Pancreas (tissue), 10 donors: ENCODE results near the gene GNG3. TPM values are rescaled to one million over a fixed set of nuclear protein-coding genes. Genes with fewer than 3 reads are reported as not detected.
"Not testable (repeated sequence)": the region's sequence is repeated elsewhere in the genome, so short reads cannot be mapped to it uniquely, and the experiment has no call there.

Experiments
- ATAC-seq, 4 donors: fragments of 200-7000 bp; cut with Tn5 transposase; one replicate each; pipeline versions ENCODE4 v1.8.0 to v1.9.1; 2020; ENCODE audit warnings: mild to moderate bottlenecking in 4 of 4, moderate library complexity in 4 of 4
- DNase-seq, 6 donors: peaks; one replicate each; pipeline ENCODE4 v3.0.0-alpha.2; 2020
- FAIRE-seq: peaks from 2 replicates; lab custom pipeline; 2012; peaks lifted over from hg19 to GRCh38; lab: Jason Lieb, UNC
- H3K27ac ChIP-seq, 4 donors: fragments of 200-600 bp; sonication (generic); 1 replicate in 3 of 4; 2 replicates in 1 of 4; pipeline versions ENCODE4 v1.5.0 to v1.8.0; 2020
- H3K27me3 ChIP-seq, 4 donors: fragments of 200-600 bp; one replicate each; pipeline ENCODE4 v1.8.0; 2021
- H3K36me3 ChIP-seq, 3 donors: fragments of 200-600 bp; sonication (generic) in 1 of 3; one replicate each; pipeline versions ENCODE4 v1.5.0 to v1.8.0; 2020 to 2021
- H3K4me1 ChIP-seq, 3 donors: fragments of 200-600 bp; one replicate each; pipeline ENCODE4 v1.8.0; 2021
- H3K4me3 ChIP-seq, 4 donors: fragments of 200-600 bp; sonication (generic) in 2 of 4; one replicate each; pipeline versions ENCODE4 v1.5.0 to v1.8.0; 2020 to 2021
- H3K9me3 ChIP-seq, 4 donors: fragments of 200-600 bp; one replicate each; pipeline ENCODE4 v1.8.0; 2021
- WGBS, 2 donors: extraction: QIAGEN DNeasy Blood & Tissue Kit; methylation state at CpG; one replicate each; pipeline ENCODE4 v1.1.7; 2013; 5-methylcytosine and 5-hydroxymethylcytosine counted together
- intact Hi-C, 3 donors: fragments of 100-400 bp; cut with DNase I; formaldehyde crosslinking; loops; one replicate each; pipeline versions ENCODE4 v1.11.1 to v1.14.2; 2022
- polyA plus RNA-seq, 2 donors: library from polyadenylated mRNA; stranded (reverse); fragments of 200-250 nt; gene quantifications; one replicate each; pipeline ENCODE4 v1.2.3, GENCODE V29; 2013
- total RNA-seq, 6 donors: library from RNA; stranded (reverse); fragmentation: NEBNext Ultra II Directional in 4 of 6; extraction: Animal tissue kit (Norgen Biotek cat#: 25700) in 4 of 6; gene quantifications; one replicate each; pipeline versions ENCODE4 v1.2.1 to v1.2.4, GENCODE V29; 2021 to 2023
- TF ChIP-seq, protein P1 (sequence below), 4 donors: fragments of 200-600 bp; sonication (generic) in 3 of 4; IDR thresholded peaks; one replicate each; pipeline versions ENCODE4 v1.5.0 to v1.8.0; 2021; ENCODE audit warnings: antibody characterized with exemption in 4 of 4
- donor health status: healthy with polysubstance abuse.
- donor health status: DM: no; HTN: no; CAD: no; lungs with moderate emphysema.
- donor health status: DM: no; HTN: no; CAD: no.
- donor health status: control.
- donor health status: control.
- donor health status: Bipolar disorder and iron deficiency.
- donor health status: DM: yes; HTN: yes; CAD: no.
- donor health status: DM: no; HTN: no; CAD: no.
- donor health status: DM: no; HTN: no; CAD: no.
- donor health status: DM: yes; HTN: yes; CAD: no.

The GNG3 gene
- total and polyA plus RNA-seq, 8 donors, result 0.19 to 0.37 (median 0.26) TPM; not detected in 5

DNA sequence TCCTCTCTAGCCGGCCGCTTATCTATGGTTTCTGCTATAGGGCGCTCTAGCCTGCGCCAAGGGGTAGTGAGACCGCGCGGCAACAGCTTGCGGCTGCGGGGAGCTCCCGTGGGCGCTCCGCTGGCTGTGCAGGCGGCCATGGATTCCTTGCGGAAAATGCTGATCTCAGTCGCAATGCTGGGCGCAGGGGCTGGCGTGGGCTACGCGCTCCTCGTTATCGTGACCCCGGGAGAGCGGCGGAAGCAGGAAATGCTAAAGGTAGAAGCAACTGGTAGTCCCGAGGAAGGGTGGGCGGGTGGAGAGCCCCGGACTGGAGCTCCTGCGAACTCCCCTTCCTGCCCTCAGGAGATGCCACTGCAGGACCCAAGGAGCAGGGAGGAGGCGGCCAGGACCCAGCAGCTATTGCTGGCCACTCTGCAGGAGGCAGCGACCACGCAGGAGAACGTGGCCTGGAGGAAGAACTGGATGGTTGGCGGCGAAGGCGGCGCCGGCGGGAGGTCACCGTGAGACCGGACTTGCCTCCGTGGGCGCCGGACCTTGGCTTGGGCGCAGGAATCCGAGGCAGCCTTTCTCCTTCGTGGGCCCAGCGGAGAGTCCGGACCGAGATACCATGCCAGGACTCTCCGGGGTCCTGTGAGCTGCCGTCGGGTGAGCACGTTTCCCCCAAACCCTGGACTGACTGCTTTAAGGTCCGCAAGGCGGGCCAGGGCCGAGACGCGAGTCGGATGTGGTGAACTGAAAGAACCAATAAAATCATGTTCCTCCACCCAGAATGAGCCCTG, 35.7 kb upstream of the GNG3 start, which contains the start of the genes LBHD1 and UQCC3:
Gene LBHD1 (minus strand): TSS at position 660 of the 782 bp plus-strand sequence. CDS start 2,236 bp downstream, outside the sequence.
Gene UQCC3 (plus strand): TSS at position 66 of the 782 bp plus-strand sequence. CDS start 73 bp downstream, at position 139.
- Histone ChIP-seq H3K36me3 (peaks cover 0 to under 1% (median 0%) of the 10 kb centered on the region in 3 donors), H3K4me3 (peak within 1 kb of the TSS; percentile 72 to 95 (median 86)), H3K4me1 (peaks cover 11 to 37% (median 30%) of the 10 kb centered on the region in 3 donors), H3K27ac (peak within 1 kb of the TSS; percentile 52 to 91 (median 83)), H3K27me3 (no peaks in the 10 kb centered on the region), H3K9me3 (no peaks in the 10 kb centered on the region)
- TF ChIP-seq, protein P1, sequence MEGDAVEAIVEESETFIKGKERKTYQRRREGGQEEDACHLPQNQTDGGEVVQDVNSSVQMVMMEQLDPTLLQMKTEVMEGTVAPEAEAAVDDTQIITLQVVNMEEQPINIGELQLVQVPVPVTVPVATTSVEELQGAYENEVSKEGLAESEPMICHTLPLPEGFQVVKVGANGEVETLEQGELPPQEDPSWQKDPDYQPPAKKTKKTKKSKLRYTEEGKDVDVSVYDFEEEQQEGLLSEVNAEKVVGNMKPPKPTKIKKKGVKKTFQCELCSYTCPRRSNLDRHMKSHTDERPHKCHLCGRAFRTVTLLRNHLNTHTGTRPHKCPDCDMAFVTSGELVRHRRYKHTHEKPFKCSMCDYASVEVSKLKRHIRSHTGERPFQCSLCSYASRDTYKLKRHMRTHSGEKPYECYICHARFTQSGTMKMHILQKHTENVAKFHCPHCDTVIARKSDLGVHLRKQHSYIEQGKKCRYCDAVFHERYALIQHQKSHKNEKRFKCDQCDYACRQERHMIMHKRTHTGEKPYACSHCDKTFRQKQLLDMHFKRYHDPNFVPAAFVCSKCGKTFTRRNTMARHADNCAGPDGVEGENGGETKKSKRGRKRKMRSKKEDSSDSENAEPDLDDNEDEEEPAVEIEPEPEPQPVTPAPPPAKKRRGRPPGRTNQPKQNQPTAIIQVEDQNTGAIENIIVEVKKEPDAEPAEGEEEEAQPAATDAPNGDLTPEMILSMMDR (IDR thresholded peaks at IDR 0.05), result no peak
- 0 to 1% methylated on average over 55 to 59 of the region's 59 CpGs for WGBS, 2 donors
- intact Hi-C loops, result no loop called here
- peak; percentile 71 to 88 (median 78) for DNase-seq
- no peak for FAIRE-seq
- ATAC-seq, result peak; percentile 71 to 86 (median 84)

DNA sequence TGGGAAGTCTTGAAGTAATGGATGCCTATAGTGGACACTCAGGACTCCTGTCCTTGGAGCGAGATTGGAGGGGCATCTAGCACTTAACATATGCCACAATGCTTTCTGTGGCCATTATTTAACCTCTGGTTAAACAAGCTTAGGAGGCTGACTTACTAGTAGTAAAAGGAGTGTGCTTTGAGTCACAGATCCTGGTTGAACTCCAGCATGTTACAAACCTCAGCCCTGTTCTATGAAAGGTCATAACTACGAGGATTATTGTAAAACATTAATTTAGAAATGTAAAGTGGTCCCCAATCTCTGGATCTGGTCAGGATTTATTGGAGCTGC, 34.3 kb upstream of the GNG3 start:
- peaks cover 11 to 37% (median 27%) of the 10 kb centered on the region in 3 donors for H3K4me1 ChIP-seq
- TF ChIP-seq, protein P1 (IDR thresholded peaks at IDR 0.05), result no peak
- no peak overlapping the region for H3K4me3 ChIP-seq
- no peak overlapping the region for H3K27ac ChIP-seq
- FAIRE-seq, result no peak
- no peaks in the 10 kb centered on the region for H3K9me3 ChIP-seq
- H3K27me3 ChIP-seq, result no peaks in the 10 kb centered on the region
- intact Hi-C loops, result no loop called here
- peaks cover 0 to 4% (median 0%) of the 10 kb centered on the region in 3 donors for H3K36me3 ChIP-seq
- ATAC-seq, result no peak
- DNase-seq, result no peak
- 53 to 61% methylated on average over 2 of the region's 2 CpGs for WGBS, 2 donors

DNA sequence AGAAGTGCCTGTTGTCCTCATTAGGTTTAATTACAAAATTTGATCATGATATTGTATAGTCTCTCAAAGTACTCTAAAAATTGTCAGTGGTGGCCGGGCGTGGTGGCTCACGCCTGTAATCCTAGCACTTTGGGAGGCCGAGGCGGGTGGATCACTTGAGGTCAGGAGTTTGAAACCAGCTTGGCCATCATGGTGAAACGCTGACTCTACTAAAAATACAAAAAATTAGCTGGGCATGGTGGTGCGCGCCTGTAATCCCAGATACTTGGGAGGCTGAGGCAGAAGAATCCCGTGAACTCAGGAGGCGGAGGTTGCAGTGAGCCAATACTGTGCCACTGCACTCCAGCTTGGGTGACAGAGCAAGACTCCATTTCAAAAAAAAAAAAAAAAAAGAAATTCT, 32.1 kb upstream of the GNG3 start:
- FAIRE-seq, intact Hi-C loops, H3K27me3 ChIP-seq, H3K9me3 ChIP-seq, H3K27ac ChIP-seq, DNase-seq, H3K4me3 ChIP-seq, H3K36me3 ChIP-seq, ATAC-seq: not testable (repeated sequence)
- 93% methylated on average over 10 of the region's 10 CpGs for WGBS, 2 donors
- peaks cover 11 to 29% (median 28%) of the 10 kb centered on the region in 3 donors for H3K4me1 ChIP-seq

DNA sequence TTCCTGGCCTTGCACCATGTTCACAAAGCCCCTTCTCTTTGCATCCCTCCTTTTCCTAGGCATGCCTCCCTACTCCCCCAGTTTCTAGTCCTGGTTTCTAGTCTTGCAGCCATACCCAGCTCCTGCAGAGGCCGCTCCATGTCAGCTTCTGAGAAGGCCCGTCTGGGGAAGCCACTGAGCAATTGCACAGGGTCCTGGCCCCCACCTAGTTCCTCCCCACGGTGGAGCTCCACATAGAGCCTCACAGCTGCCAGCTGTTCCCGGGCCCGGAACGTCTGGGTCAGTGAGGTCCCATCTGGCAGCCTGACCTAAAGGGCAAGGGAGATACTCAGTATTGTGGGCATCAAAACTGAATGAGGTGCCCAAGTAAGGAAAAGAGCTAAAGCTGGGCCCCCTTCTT, 30.8 kb upstream of the GNG3 start:
- no peak overlapping the region for H3K4me3 ChIP-seq
- peaks cover 0 to 4% (median 0%) of the 10 kb centered on the region in 3 donors for H3K36me3 ChIP-seq
- DNase-seq (no peak), ATAC-seq (no peak), FAIRE-seq (no peak)
- no peaks in the 10 kb centered on the region for H3K27me3 ChIP-seq
- TF ChIP-seq, protein P1 (IDR thresholded peaks at IDR 0.05), result no peak
- H3K9me3 ChIP-seq, result no peaks in the 10 kb centered on the region
- WGBS, 2 donors, result 34 to 41% methylated on average over 6 of the region's 6 CpGs
- no peak overlapping the region for H3K27ac ChIP-seq
- peaks cover 11 to 23% (median 23%) of the 10 kb centered on the region in 3 donors for H3K4me1 ChIP-seq
- intact Hi-C loops, result no loop called here

DNA sequence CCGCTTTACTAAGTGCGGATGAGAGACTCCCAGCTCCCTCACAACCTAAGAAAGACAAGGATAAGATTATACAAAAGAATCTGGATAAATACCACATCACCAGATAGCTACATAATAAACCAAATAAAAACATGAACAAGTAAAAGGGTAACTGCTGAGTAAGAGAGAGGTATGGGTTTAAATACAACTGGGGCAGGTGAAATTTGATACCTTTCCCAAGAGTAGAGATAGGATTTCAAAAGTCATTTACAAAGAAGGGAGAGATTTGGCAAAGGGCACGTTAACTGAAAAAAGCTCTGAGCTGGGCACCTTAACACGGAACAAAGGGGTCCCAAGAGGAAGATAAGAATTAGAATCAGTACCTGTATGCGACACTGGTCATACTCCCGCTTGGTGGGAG, 30.3 kb upstream of the GNG3 start:
- no peak for FAIRE-seq
- Histone ChIP-seq H3K4me1 (peaks cover 11 to 23% (median 23%) of the 10 kb centered on the region in 3 donors), H3K9me3 (no peaks in the 10 kb centered on the region), H3K4me3 (no peak overlapping the region), H3K27ac (no peak overlapping the region), H3K36me3 (peaks cover 0 to 4% (median 0%) of the 10 kb centered on the region in 3 donors), H3K27me3 (no peaks in the 10 kb centered on the region)
- no peak for ATAC-seq
- DNase-seq, result no peak
- intact Hi-C loops, result no loop called here
- TF ChIP-seq, protein P1 (IDR thresholded peaks at IDR 0.05), result no peak
- WGBS, 2 donors, result 62 to 67% methylated on average over 6 of the region's 6 CpGs
